ENCODE data around the gene SPSB3.

The SPSB3 gene

GRCh38 chr16:1780677-1781072 is 1.7 kb downstream of the SPSB3 start:
- Mint-ChIP-seq H3K4me1 (peaks cover 24% of the 10 kb centered on the region), H3K27ac (ENCODE audit: low read depth) (no peak overlapping the region), H3K4me3 (peak overlapping the region; percentile 83), H3K27me3 (no peaks in the 10 kb centered on the region), H3K9me3 (no peaks in the 10 kb centered on the region), H3K36me3 (ENCODE audit: insufficient read depth) (peaks cover 26% of the 10 kb centered on the region)
- DNase-seq (ENCODE audit: low spot score in 2 of 2), result no peak
- no peak for ATAC-seq (replicated peaks; ENCODE audit: extremely low read depth, poor library complexity, severe bottlenecking)

GRCh38 chr16:1779741-1780676 is 2.4 kb downstream of the SPSB3 start:
- no peaks in the 10 kb centered on the region for H3K27me3 Mint-ChIP-seq
- ATAC-seq (replicated peaks; ENCODE audit: extremely low read depth, poor library complexity, severe bottlenecking), result no peak
- H3K9me3 Mint-ChIP-seq, result no peaks in the 10 kb centered on the region
- H3K27ac Mint-ChIP-seq (ENCODE audit: low read depth), result no peak overlapping the region
- peaks cover 17% of the 10 kb centered on the region for H3K4me1 Mint-ChIP-seq
- no peak overlapping the region for H3K4me3 Mint-ChIP-seq
- H3K36me3 Mint-ChIP-seq (ENCODE audit: insufficient read depth), result peaks cover 26% of the 10 kb centered on the region
- no peak for DNase-seq (ENCODE audit: low spot score in 2 of 2)

- ATAC-seq (replicated peaks; ENCODE audit: extremely low read depth, poor library complexity, severe bottlenecking), result no peak
- no peak overlapping the region for H3K4me3 Mint-ChIP-seq
- peaks cover 15% of the 10 kb centered on the region for H3K4me1 Mint-ChIP-seq
- H3K27ac Mint-ChIP-seq (ENCODE audit: low read depth), result no peak overlapping the region
- no peak for DNase-seq (ENCODE audit: low spot score in 2 of 2)
- H3K27me3 Mint-ChIP-seq, result no peaks in the 10 kb centered on the region
- H3K36me3 Mint-ChIP-seq (ENCODE audit: insufficient read depth), result peaks cover 26% of the 10 kb centered on the region
- no peaks in the 10 kb centered on the region for H3K9me3 Mint-ChIP-seq
Measured at GRCh38 chr16:1779234-1779701, 3.1 kb downstream of the SPSB3 start.

GRCh38 chr16:1778200-1779179 is 3.9 kb downstream of the SPSB3 start:
- no peak for DNase-seq (ENCODE audit: low spot score in 2 of 2)
- no peak overlapping the region for H3K4me3 Mint-ChIP-seq
- no peak overlapping the region for H3K27ac Mint-ChIP-seq (ENCODE audit: low read depth)
- no peaks in the 10 kb centered on the region for H3K27me3 Mint-ChIP-seq
- H3K36me3 Mint-ChIP-seq (ENCODE audit: insufficient read depth), result peaks cover 27% of the 10 kb centered on the region
- ATAC-seq (replicated peaks; ENCODE audit: extremely low read depth, poor library complexity, severe bottlenecking), result no peak
- peaks cover 15% of the 10 kb centered on the region for H3K4me1 Mint-ChIP-seq
- H3K9me3 Mint-ChIP-seq, result no peaks in the 10 kb centered on the region

GRCh38 chr16:1777375-1778199 is 4.8 kb downstream of the SPSB3 start:
- no peak for ATAC-seq (replicated peaks; ENCODE audit: extremely low read depth, poor library complexity, severe bottlenecking)
- Mint-ChIP-seq H3K4me3 (no peak overlapping the region), H3K27me3 (no peaks in the 10 kb centered on the region), H3K9me3 (no peaks in the 10 kb centered on the region), H3K27ac (ENCODE audit: low read depth) (no peak overlapping the region), H3K36me3 (ENCODE audit: insufficient read depth) (peaks cover 30% of the 10 kb centered on the region), H3K4me1 (peaks cover 10% of the 10 kb centered on the region)
- DNase-seq (ENCODE audit: low spot score in 2 of 2), result no peak

GRCh38 chr16:1776991-1777374 is 5.4 kb downstream of the SPSB3 start:
- Mint-ChIP-seq H3K36me3 (ENCODE audit: insufficient read depth) (peaks cover 33% of the 10 kb centered on the region), H3K4me3 (no peak overlapping the region), H3K9me3 (no peaks in the 10 kb centered on the region), H3K27me3 (no peaks in the 10 kb centered on the region), H3K27ac (ENCODE audit: low read depth) (no peak overlapping the region), H3K4me1 (peaks cover 14% of the 10 kb centered on the region)
- no peak for ATAC-seq (replicated peaks; ENCODE audit: extremely low read depth, poor library complexity, severe bottlenecking)
- DNase-seq (ENCODE audit: low spot score in 2 of 2), result no peak

- peaks cover 14% of the 10 kb centered on the region for H3K4me1 Mint-ChIP-seq
- DNase-seq (ENCODE audit: low spot score in 2 of 2) (no peak), ATAC-seq (replicated peaks; ENCODE audit: extremely low read depth, poor library complexity, severe bottlenecking) (no peak)
- no peaks in the 10 kb centered on the region for H3K9me3 Mint-ChIP-seq
- no peaks in the 10 kb centered on the region for H3K27me3 Mint-ChIP-seq
- H3K36me3 Mint-ChIP-seq (ENCODE audit: insufficient read depth), result peaks cover 31% of the 10 kb centered on the region
- H3K4me3 Mint-ChIP-seq, result no peak overlapping the region
- no peak overlapping the region for H3K27ac Mint-ChIP-seq (ENCODE audit: low read depth)
Measured at GRCh38 chr16:1776672-1776955, 5.8 kb downstream of the SPSB3 start.

GRCh38 chr16:1775846-1776671 is 6.3 kb downstream of the SPSB3 start:
- Mint-ChIP-seq H3K9me3 (no peaks in the 10 kb centered on the region), H3K36me3 (ENCODE audit: insufficient read depth) (peaks cover 31% of the 10 kb centered on the region), H3K27ac (ENCODE audit: low read depth) (no peak overlapping the region), H3K27me3 (no peaks in the 10 kb centered on the region), H3K4me1 (peaks cover 8% of the 10 kb centered on the region), H3K4me3 (no peak overlapping the region)
- DNase-seq (ENCODE audit: low spot score in 2 of 2), result no peak
- ATAC-seq (replicated peaks; ENCODE audit: extremely low read depth, poor library complexity, severe bottlenecking), result no peak

- no peaks in the 10 kb centered on the region for H3K27me3 Mint-ChIP-seq
- no peak for DNase-seq (ENCODE audit: low spot score in 2 of 2)
- no peak overlapping the region for H3K27ac Mint-ChIP-seq (ENCODE audit: low read depth)
- H3K9me3 Mint-ChIP-seq, result no peaks in the 10 kb centered on the region
- peaks cover 9% of the 10 kb centered on the region for H3K4me1 Mint-ChIP-seq
- peaks cover 31% of the 10 kb centered on the region for H3K36me3 Mint-ChIP-seq (ENCODE audit: insufficient read depth)
- H3K4me3 Mint-ChIP-seq, result peak overlapping the region; percentile 29
- ATAC-seq (replicated peaks; ENCODE audit: extremely low read depth, poor library complexity, severe bottlenecking), result no peak
Measured at GRCh38 chr16:1775006-1775845, 7.1 kb downstream of the SPSB3 start.

- DNase-seq (ENCODE audit: low spot score in 2 of 2) (no peak), ATAC-seq (replicated peaks; ENCODE audit: extremely low read depth, poor library complexity, severe bottlenecking) (no peak)
- Mint-ChIP-seq H3K4me1 (peaks cover 14% of the 10 kb centered on the region), H3K27ac (ENCODE audit: low read depth) (no peak overlapping the region), H3K4me3 (peak overlapping the region; percentile 29), H3K36me3 (ENCODE audit: insufficient read depth) (peaks cover 31% of the 10 kb centered on the region), H3K9me3 (no peaks in the 10 kb centered on the region), H3K27me3 (no peaks in the 10 kb centered on the region)
Measured at GRCh38 chr16:1774448-1774780, 8.0 kb downstream of the SPSB3 start.

All from central memory CD8-positive, alpha-beta T cell (primary cell).